Inflammatory macrophage (primary cell): ENCODE data around the gene NCAPG2.
A peak's percentile ranks its signal among the peaks of the same experiment; 100 is the strongest.
"Not testable (repeated sequence)": the region's sequence is repeated elsewhere in the genome, so short reads cannot be mapped to it uniquely, and the experiment has no call there.

Source experiments
- DNase-seq, 2 donors: peaks; one replicate each; pipeline ENCODE4 v3.0.0-alpha.2; 2020 to 2022

The NCAPG2 gene

DNA sequence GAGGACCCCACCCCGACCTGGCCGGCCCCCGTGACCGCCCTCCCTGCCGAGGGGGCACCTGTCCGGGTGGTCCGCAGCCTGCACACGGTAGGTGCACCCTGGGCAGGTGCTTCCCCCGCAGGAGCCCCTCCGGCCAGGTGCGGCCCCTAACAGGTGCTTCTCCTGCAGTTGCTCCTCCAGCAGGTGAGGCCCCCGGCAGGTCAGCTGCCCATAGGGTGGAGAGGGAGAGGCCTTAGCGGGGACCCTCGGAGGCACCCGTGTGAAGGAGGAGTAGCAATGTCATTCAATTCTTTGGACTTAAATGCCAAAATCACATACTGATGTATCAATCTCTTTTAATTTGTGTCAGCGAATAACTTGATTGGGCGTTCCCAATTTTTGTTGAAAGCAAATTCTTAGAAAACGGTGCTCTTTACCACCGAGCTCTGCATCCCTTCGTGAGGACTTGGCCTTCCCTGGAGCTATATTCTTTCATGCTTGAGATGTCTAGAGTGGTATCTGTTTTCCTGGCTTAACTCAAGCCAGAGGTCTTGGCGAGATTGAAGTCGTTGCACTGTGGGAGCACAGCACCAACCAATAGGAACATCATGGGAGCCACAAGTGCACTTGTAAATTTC lies 738 bp upstream of the NCAPG2 start:
- DNase-seq: no peak

DNA sequence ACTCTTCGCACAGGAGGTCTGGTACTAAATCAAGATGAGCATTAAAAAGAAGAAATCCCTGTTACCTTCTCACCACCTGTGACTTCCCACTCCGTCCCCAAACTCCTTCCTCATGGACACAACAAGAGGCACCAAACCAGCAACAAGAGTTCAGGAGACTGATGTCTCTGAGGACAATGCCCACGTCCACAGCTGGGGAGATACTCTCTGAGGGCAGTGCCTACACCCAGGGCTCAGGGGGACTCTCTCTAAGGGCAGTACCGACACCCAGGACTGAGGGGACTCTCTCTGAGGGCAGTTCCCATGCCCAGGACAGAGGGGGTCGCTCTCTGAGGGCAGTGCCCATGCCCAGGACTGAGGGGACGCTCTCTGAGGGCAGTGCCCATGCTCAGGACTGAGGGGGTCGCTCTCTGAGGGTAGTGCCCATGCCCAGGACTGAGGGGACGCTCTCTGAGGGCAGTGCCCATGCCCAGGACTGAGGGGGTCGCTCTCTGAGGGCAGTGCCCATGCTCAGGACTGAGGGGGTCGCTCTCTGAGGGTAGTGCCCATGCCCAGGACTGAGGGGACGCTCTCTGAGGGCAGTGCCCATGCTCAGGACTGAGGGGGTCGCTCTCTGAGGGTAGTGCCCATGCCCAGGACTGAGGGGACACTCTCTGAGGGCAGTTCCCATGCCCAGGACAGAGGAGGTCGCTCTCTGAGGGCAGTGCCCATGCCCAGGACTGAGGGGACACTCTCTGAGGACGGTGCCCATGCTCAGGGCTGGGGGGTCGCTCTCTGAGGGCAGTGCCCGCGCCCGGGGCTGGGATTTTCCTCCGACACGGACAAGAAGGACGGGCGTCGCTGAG lies 703 bp downstream of the NCAPG2 start:
- DNase-seq: not testable (repeated sequence)

DNA sequence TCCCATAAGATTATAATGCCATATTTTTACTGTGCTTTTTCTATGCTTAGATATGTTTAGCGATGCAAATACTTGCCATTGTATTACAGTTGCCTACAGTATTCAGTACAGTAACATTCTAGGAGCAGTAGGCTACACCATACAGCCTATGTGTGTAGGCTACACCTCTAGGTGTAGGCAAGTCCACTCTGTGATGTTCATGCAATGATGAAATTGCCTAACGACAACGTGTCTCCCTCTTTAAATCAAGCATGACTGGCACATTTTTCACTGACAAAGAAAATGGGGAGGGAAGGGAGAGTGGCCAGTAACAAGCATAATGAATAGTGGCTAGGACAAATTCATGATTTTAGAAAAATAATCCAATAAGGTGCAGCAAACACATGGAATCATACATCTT lies 1.7 kb downstream of the NCAPG2 start:
- DNase-seq: no peak

DNA sequence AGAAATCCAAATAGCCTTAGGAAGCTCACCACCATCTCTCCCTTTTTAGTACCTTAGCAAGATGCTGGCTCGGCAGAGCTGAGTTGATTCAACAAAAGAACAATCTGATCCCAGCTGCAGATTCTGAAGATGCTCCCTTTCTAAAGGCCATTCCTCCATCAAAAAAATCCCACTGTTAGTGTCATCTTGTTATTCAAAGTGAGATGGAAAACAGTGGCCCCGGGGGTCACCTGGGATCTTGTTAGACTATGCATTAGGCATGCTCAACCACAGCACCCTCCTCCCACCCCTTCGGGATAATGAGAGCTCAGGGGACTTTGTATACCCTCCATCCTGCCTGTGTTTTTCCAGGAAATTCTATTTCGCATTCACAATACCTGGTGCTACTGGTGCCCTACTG lies 2.4 kb downstream of the NCAPG2 start:
- DNase-seq: no peak

DNA sequence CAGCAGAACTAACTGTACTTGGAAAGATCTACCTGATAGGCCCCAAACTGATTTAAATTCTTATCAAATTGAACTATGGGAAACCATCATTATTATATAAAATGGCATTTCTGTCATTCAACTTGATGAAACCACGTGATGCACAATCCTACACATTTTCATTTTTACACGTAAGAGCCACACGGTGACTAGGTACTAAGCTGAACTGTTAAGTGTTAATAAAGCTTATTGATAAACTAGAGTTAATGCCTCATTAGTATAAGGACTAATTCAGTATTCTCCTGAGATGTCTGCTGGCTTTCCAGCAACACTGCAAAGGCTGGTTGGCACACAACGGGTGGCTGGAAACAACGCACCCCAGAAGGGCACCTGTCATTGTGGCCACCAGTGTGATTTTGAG lies 4.6 kb downstream of the NCAPG2 start:
- DNase-seq: no peak

DNA sequence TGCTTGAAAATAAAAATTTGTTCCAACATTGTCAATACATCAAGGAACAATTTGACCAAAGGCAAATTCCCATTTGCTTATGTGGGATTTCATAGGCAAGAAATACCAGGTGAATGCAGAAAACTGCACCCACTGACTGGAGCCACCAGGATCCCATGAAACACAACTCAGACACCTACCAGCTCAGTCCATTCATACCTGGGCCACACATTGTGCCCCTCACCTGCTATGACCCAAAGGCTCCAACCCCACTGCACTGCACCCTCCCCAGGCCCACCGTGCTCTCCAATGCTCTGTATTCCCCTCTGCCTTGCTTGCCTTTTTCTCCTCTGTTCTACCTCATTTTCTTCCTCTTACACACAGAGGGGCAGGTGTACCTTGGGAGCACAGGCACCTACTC lies 5.3 kb downstream of the NCAPG2 start:
- DNase-seq: no peak

DNA sequence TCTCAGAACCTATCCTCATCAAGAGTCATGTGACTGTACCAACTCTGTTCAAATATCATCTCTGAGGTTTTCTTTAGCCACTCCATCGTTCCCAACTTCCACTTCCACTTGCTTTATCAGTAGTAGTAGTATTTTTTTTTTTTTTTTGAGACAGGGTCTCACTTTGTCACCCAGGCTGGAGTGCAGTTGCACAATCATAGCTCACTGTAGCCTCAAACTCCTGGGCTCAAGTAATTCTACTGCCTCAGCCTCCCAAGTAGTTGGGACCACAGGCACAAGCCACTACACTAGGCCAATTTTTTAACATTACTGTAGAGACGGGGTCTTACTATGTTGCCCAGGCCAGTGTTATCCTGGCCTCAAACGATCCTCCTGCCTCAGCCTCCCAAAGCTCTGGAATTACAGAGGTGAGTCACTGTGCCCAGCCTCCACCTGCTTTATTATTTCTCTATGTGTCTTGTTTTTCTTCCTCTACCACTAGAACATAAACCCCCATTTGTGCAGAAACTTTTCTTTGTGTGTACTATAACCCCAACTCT lies 5.9 kb downstream of the NCAPG2 start:
- DNase-seq: no peak

DNA sequence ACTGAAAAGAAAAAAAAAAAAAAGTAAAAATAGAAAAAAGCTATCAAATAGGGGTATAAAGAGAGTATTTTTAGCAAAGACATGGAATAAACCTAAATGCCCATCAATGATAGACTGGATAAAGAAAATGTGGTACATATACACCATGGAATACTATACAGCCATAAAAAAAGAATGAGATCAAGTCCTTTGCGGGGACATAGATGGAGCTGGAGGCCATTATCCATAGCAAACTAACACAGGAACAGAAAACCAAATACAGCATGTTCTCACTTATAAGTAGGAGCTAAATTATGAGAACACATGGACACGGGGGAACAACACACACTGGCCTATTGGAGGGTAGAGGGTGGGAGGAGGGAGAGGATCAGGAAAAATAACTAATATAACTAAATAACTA lies 7.0 kb downstream of the NCAPG2 start:
- not testable (repeated sequence) for DNase-seq

DNA sequence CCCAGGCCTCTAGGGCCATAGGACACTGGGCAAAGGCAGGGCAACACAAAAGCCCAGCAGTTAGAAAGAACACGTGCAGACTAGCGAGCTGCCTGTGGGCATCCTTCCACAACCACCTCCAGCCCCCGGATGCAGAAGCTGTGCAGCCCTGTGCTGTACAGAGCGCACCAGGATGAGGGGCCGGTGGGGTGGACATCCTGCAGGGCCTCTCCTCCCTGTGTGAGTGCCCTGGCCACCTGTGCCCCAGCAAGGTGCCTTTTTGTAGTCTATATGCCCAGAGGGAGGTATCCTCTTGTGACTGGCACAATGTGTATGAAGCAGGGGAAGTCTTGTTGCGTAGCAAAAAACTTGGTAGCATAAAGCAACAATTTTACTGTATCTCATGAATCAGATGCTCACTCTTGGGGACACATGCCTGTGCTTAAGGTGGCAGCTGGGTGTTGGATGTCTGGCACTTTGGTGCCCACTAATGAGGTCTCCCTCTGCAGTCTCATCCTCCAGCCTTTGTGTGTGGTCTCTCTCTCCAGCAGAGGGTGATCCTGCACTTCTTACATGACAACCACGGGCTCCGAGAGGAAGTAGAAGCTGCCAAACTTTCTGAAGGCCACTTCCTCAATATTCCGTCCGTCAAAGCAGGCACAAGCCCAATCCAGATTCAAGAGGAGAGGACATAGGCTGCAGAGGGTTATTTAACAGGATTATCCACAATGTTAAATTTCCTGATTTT lies 8.7 kb downstream of the NCAPG2 start:
- peak; percentile 90 to 91 for DNase-seq

DNA sequence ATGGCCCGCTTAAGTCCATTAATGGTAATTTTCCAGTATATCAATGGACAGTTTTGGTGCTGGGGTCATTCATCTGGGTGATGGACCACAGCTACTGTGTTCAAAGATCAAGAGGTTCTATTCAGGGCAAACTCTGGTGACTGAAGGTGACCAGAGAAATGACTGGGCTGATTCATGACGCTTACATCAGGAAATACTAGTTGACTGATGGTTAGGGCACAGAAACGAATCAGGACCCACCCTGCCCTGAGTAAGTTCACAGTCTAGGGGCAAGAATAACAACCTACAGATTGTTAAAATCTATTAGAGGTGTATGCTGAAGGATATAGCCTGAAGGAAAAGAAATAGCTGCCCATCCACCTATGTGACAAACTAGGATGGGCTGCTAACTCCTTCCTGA lies 9.5 kb downstream of the NCAPG2 start:
- no peak for DNase-seq

DNA sequence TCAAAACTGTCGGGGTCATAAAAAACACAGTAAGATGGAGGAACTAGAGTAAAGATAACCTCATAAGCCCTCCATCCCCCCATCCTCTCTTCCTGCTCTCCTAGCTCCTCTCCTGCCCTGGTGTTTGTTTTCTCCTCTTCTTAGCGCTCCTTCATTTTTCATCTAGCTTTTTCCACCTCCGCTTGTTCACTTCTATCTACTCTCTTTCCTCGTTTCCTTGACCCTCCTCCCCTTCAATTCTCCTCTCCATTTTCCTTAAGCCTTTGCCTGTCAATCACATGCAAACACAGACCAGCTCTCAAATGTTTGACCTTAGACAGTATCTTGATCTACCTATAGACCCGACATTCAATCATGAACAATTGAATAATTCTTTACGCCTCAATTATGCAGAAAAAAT lies 10.0 kb downstream of the NCAPG2 start:
- no peak for DNase-seq

DNA sequence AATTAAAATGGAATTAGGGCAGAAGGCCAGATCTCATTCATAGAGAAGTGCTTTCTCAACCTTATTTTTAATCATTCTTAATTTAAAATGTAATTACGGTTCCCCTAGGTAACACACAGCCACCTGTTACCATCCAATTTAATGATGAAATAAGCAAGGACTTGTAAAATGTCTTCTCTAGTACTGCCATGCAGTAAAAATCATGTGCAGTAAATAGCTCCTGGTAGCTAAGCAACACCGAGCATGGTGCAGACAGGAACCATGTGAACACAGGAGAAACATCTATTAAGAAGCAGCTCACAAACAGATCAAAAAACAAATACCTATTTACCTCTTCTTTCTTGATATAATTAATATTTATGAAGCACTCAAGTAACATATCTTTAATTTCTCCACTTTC lies 15.1 kb downstream of the NCAPG2 start:
- no peak for DNase-seq

DNA sequence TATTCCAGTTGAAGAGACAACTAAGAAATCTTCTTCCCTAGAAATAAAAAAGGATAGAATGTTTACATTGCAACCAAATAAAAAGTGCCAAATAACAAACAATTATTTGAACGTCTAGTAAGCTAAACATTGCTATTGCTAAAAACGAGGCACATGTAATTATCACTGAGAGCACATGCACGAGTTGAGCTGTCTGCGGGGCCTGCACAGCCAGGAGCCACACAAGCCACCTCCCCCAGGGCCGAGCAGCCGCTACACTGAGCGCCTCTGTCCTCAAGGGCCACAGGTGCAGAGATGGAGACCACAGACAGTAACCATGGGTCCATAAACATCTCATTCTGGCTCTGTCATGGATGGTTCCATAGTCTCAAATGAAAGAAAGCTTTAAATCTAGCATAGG lies 17.2 kb downstream of the NCAPG2 start:
- DNase-seq: no peak

DNA sequence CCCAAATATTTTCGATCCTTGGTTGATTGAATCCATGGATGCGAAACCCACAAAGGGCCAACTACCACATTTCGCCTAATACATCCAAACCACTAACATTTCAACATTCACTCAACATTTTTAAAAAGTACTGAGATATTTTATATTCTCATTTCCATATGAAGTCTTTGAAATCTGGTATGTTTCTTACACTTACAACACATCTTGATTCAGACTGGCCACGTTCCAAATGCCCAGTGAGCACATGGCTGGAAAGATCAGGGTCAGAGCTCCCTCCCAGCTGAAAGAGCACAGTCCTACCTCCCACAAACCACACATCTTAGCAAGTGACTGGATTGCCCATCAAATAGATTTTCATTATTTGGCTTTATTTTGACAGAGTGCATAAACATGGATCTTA lies 18.9 kb downstream of the NCAPG2 start:
- DNase-seq: no peak

DNA sequence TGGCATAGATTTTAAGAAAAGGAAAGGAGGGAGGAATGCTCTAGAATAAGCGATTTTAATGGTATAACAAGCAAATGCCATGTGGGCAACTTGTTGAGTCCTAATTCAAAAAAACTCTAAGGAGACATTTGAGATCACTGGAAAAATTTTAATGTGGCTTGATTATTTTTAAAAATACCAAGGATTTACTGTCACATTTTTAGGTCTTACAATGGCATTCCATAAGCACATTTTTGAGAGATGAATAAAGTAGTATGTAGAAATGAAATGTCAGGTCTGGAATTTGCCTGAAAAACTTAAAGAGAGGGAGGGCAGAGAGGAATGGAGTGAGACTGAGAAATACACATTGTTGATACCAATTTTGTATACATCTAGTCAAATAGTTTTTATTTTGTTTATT lies 20.3 kb downstream of the NCAPG2 start:
- no peak for DNase-seq

DNA sequence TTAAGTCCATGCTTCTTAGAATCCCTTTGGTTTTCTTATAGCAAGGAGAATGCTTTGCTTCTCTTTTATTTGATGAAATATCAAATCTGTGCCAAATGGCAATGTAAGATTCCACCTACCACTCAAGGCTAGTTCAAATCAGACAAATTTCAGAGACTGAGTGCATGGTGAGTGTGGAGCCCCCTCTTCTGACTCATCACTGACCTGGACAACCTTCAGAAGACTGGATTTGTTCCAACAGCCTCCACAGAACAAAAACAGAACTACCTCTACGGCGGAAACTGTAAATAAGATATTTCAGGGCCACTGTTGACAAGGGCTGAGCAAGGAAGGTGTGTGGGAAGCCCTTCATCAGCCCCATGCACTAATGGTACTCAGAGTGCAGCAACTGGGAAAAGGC lies 21.1 kb downstream of the NCAPG2 start:
- no peak for DNase-seq

DNA sequence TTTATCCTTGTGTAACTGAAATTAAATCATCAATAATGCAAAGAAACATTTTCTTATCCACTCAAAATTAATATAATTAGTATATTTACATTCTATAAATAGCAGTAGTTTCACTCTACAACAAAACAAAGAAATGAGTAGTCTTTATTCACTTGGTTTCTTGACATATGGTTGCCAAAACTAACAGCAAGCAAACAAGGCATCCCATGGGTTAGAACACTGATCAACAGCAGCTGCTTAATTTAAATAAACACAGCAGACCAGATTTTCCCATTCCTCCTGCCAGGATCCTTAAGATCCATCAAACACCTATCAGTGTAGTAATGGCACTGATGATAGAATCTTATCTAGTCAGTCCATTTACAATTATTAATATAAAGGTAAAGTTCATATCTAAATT lies 22.1 kb downstream of the NCAPG2 start:
- no peak for DNase-seq

DNA sequence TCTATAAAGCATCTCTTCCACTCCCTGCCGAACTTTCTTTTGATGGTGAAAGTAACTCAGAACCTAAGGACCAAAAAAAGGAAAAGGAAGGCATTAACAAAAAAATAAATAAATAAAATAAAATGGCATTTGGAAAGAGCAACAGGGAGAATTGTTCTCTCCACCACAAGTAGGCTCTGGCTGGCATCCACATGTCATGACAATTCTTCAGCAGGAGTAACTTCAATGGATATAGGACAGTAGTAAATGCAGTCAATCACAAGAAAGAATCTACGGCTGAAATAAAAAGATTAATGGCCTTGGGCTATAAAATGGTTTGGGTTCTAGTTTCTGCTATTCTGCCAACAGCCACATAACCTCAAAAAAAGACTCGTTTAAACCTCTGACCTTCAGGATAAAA lies 23.9 kb downstream of the NCAPG2 start:
- no peak for DNase-seq

DNA sequence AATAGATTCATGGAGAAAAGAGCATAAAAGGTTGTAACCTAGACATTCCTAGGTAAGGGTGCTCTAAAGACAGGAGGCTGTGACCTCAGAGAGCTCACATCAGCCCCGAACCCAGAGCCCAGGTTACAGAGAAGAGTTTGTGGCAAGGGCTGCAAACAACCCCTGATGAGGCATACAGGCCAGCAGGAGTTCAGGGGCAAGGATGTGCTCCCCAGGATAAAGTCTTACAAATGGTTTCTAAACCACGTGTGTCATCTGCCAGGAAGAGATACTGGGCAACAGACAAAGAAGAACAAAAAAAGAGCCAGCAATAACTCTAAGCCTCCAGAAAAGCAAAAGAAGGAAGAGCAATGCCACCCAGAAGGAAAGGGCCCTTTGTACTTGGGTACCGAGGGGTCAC lies 27.7 kb downstream of the NCAPG2 start:
- no peak for DNase-seq

DNA sequence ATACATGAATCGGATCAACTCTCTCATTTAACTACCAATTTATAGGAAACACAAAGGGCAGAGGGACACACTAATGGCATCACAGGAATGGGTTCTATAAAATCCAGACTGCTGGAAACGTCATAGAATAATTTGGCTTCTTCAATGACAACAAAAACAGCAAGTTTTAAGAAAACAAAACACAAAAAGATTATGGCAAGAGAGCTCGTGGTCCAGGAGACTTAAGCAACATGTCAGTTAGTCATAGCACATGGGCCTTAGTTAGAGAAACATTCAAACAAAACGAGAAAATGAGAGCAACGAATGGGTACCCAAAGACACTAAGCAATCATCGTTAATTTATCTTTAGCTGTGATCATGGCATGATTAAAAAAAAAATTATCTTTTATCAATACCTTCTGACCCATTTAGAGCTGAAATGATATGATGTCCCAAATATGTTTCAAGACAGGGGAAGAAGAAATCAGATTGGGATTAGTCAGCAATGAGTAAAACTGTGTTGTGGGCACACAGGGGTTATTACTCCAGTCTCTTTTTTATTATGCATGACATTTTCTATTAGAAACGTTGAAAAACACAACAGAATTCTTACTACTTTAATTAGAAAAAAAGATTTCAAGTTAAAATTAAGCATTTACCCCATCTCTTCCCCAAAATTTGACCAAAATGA lies 28.3 kb downstream of the NCAPG2 start:
- no peak for DNase-seq

DNA sequence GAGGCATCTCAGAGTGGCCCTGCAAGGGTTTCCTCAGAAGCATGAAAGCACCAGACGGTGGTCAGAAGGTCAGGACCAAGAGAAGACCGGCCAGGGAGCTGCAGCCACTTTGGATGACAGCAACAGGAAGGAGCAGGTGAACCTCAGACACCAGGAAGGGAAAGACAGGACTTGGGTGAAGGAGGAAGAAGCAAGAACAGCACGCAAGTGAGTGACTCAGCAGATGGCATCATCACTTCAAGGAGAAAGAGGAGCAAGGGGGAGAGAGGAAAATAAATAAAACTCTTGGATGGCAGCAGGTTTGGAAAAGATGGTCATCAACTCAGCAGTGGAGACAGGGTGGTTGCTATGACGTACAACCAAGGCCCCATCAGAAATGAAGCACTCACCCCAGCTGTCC lies 31.6 kb downstream of the NCAPG2 start:
- DNase-seq: peak in 1 of 2 donors; percentile 4

DNA sequence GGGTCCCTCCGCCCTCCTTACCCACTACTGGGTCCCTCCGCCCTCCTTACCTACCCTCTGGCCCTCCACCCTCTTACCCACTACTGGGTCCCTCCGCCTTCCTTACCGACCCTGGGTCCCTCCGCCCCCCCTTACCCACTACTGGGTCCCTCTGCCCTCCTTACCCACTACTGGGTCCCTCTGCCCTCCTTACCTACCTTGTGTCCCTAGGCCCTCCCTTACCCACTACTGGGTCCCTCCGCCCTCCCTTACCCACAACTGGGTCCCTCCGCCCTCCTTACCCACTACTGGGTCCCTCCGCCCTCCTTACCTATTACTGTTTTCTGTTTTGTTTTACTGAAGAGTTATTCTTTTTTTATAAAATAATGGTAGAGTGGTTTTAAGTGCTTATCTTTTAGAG lies 36.5 kb downstream of the NCAPG2 start:
- not testable (repeated sequence) for DNase-seq
